Measurements from ENCODE around the gene OTUD7B. TPM values are rescaled to one million over a fixed set of nuclear protein-coding genes. Genes with fewer than 3 reads are reported as not detected.

OTUD7B gene
- total and polyA plus RNA-seq, 2 of the 8 experiments (the other 6 are each of a cell fraction or from before 2014, with no cell fraction given), result 4.2 to 21.5 TPM

GRCh38 chr1:149925345-149925744, 85.2 kb downstream of the OTUD7B start:
- no peak overlapping the region for H3K27ac ChIP-seq (ENCODE audit: low read depth, low read length)
- H4K5ac ChIP-seq (ENCODE audit: insufficient read length, low read depth, low read length), result no peak overlapping the region
- H2AK5ac ChIP-seq (ENCODE audit: low read depth, low read length), result no peak overlapping the region
- H3K4me1 ChIP-seq (replicated peaks in 1 of 4; ENCODE audit: control insufficient read depth in 3 of 4, insufficient read depth in 4 of 4, low read length in 3 of 4), result peaks cover 0 to 8% (median 4%) of the 10 kb centered on the region in 4 experiments; a peak in 4 of 7 replicates
- no peak overlapping the region for H2AFZ ChIP-seq (ENCODE audit: low read length)
- H4K20me1 ChIP-seq (replicated peaks in 1 of 2; ENCODE audit: control insufficient read depth in 1 of 2, insufficient read depth in 2 of 2, low read length in 2 of 2), result no peaks in the 10 kb centered on the region
- H3K79me1 ChIP-seq (ENCODE audit: low read depth, low read length), result peaks cover 5% of the 10 kb centered on the region
- no peak overlapping the region for H3K14ac ChIP-seq (ENCODE audit: insufficient read length)
- peaks cover 5% of the 10 kb centered on the region for H3K23me2 ChIP-seq (ENCODE audit: low read depth, low read length)
- H3K4me2 ChIP-seq (ENCODE audit: insufficient read depth in 1 of 2, low read depth in 2 of 2, low read length in 2 of 2), result no peak overlapping the region
- peaks cover 8 to 28% of the 10 kb centered on the region in 2 experiments for H3K79me2 ChIP-seq (ENCODE audit: control insufficient read depth in 1 of 2, insufficient read depth in 2 of 2, low read length in 2 of 2)
- ChIA-PET POLR2A (ENCODE audit: partially characterized antibody) (interaction anchor here (0.7 to 1.9 kb wide), 3 partner anchors 9 to 37 kb away, joined by 3 to 7 read pairs (median 5); partner anchors contain the start of gene BOLA1), CTCF (ENCODE audit: partially characterized antibody) (interaction anchor here (1.0 kb wide), 1 partner anchor 11 kb away, joined by 3 read pairs; no protein-coding TSS in a partner anchor)
- no peak overlapping the region for H4K91ac ChIP-seq (replicated peaks; ENCODE audit: insufficient read length, low read length)
- H3K9ac ChIP-seq (replicated peaks in 1 of 4; ENCODE audit: extremely low read depth in 1 of 4, low read depth in 3 of 4, low read length in 3 of 4), result no peak overlapping the region
- H4K8ac ChIP-seq (ENCODE audit: extremely low read depth, insufficient read depth, low read length), result no peak overlapping the region
- peaks cover 19 to 41% (median 39%) of the 10 kb centered on the region in 4 experiments for H3K36me3 ChIP-seq (ENCODE audit: control insufficient read depth in 2 of 4, insufficient read depth in 4 of 4, low read length in 3 of 4)
- H3K4ac ChIP-seq (replicated peaks; ENCODE audit: insufficient read length, low read depth, low read length), result no peak overlapping the region
- no peak overlapping the region for H2BK12ac ChIP-seq (ENCODE audit: low read depth, low read length)
- no peak overlapping the region for H2BK15ac ChIP-seq (ENCODE audit: low read length)
- no peaks in the 10 kb centered on the region for H3K27me3 ChIP-seq (replicated peaks in 1 of 4; ENCODE audit: control insufficient read depth in 3 of 4, extremely low read depth in 1 of 4, insufficient read depth in 3 of 4, low read length in 3 of 4)
- H3K56ac ChIP-seq (replicated peaks; ENCODE audit: insufficient read length, low read depth, low read length), result no peak overlapping the region
- no peak overlapping the region for H2BK120ac ChIP-seq (replicated peaks; ENCODE audit: low read depth, low read length)
- WGBS, 2 experiments (ENCODE audit: extremely low coverage in 1 of 2, insufficient coverage in 1 of 2, insufficient read length in 1 of 2, insufficient replicate concordance in 2 of 2, low coverage in 1 of 2, low lambda C conversion rate in 2 of 2, missing lambda C conversion rate in 1 of 2), result 88% methylated on average over 3 of the region's 3 CpGs; no CpG with 5 or more reads in 1 of the 2 experiments
- no peak overlapping the region for H2BK20ac ChIP-seq (ENCODE audit: low read length)
- no peak overlapping the region for H2BK5ac ChIP-seq (ENCODE audit: low read depth, low read length)
- DNase-seq (ENCODE audit: low read depth in 1 of 2, low spot score in 2 of 2) (no peak), FAIRE-seq (no peak)
- H3K18ac ChIP-seq (ENCODE audit: extremely low read depth, low read length), result no peak overlapping the region
- H3K23ac ChIP-seq (ENCODE audit: insufficient read length), result no peak overlapping the region
- H3K9me3 ChIP-seq (ENCODE audit: insufficient read depth in 2 of 2, low read depth in 1 of 2, low read length in 1 of 2), result no peaks in the 10 kb centered on the region
- H3K4me3 ChIP-seq (ENCODE audit: extremely low read depth in 1 of 4, insufficient read depth in 2 of 4, low read depth in 3 of 4, low read length in 4 of 4), result no peak overlapping the region
- no peak for TF ChIP-seq RAD21 (IDR thresholded peaks at IDR 0.05 in 1 of 2, conservative IDR thresholded peaks at IDR 0.05 in 1 of 2; ENCODE audit: low read depth in 2 of 2, low read length in 2 of 2)
- no peak for TF ChIP-seq SP4 (IDR thresholded peaks at IDR 0.05; ENCODE audit: low read length)
- TF ChIP-seq CHD1 (IDR thresholded peaks at IDR 0.05; ENCODE audit: low read depth, low read length), result no peak
- no peak for TF ChIP-seq CTBP2 (IDR thresholded peaks at IDR 0.05; ENCODE audit: borderline replicate concordance, insufficient read depth, insufficient read length, low read length)
- TF ChIP-seq, protein P1, sequence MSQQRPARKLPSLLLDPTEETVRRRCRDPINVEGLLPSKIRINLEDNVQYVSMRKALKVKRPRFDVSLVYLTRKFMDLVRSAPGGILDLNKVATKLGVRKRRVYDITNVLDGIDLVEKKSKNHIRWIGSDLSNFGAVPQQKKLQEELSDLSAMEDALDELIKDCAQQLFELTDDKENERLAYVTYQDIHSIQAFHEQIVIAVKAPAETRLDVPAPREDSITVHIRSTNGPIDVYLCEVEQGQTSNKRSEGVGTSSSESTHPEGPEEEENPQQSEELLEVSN (IDR thresholded peaks at IDR 0.05), result no peak
- TF ChIP-seq SIRT6 (IDR thresholded peaks at IDR 0.05; ENCODE audit: low read length), result no peak
- TF ChIP-seq NRF1 (IDR thresholded peaks at IDR 0.05; ENCODE audit: low read depth, low read length), result no peak
- TF ChIP-seq, protein P2, sequence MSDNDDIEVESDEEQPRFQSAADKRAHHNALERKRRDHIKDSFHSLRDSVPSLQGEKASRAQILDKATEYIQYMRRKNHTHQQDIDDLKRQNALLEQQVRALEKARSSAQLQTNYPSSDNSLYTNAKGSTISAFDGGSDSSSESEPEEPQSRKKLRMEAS (IDR thresholded peaks at IDR 0.05), result no peak
- no peak for TF ChIP-seq TAF7 (optimal IDR thresholded peaks at IDR 0.05; ENCODE audit: borderline replicate concordance, low read depth, low read length)
- TF ChIP-seq SRF (IDR thresholded peaks at IDR 0.05; ENCODE audit: low read depth, low read length), result no peak
- TF ChIP-seq RNF2 (IDR thresholded peaks at IDR 0.05; ENCODE audit: borderline replicate concordance, low read depth, low read length, missing control alignments, poor library complexity, severe bottlenecking), result no peak
- no peak for TF ChIP-seq SUZ12 (IDR thresholded peaks at IDR 0.05; ENCODE audit: low read length)
- TF ChIP-seq CREB1 (IDR thresholded peaks at IDR 0.05), result no peak

Data from H1 (cell line).